NCI-H2196 (cell line): ENCODE measurements around the gene PRKAG3.
"Not testable (repeated sequence)": the region's sequence is repeated elsewhere in the genome, so short reads cannot be mapped to it uniquely, and the experiment has no call there.

ENCODE experiments used
- DNase-seq: peaks from one replicate; lab custom pipeline; 2025; ENCODE audit not compliant: unreplicated experiment; lab: John Stamatoyannopoulos, UW

Gene PRKAG3

GRCh38 chr2:218844334-218844733 is 12.7 kb upstream of the PRKAG3 start:
- DNase-seq, result not testable (repeated sequence)

GRCh38 chr2:218839888-218840287 is 8.3 kb upstream of the PRKAG3 start:
- no peak for DNase-seq

- no peak for DNase-seq
These were observed 7.8 kb upstream of the PRKAG3 start for GRCh38 chr2:218839430-218839829.

GRCh38 chr2:218837495-218837894 is 5.9 kb upstream of the PRKAG3 start:
- no peak for DNase-seq

- peak; percentile 31 for DNase-seq
These were observed 3.1 kb upstream of the PRKAG3 start for GRCh38 chr2:218834685-218835084.

GRCh38 chr2:218833023-218833609 is 1.5 kb upstream of the PRKAG3 start:
- no peak for DNase-seq

- no peak for DNase-seq
These were observed 917 bp upstream of the PRKAG3 start for GRCh38 chr2:218832520-218832919.

GRCh38 chr2:218832081-218832480 is 478 bp upstream of the PRKAG3 start:
- DNase-seq, result no peak

- no peak for DNase-seq
These were observed 887 bp downstream of the PRKAG3 start for GRCh38 chr2:218830526-218831306.

- peak; percentile 54 for DNase-seq
These were observed 1.6 kb downstream of the PRKAG3 start for GRCh38 chr2:218829868-218830451.

- DNase-seq, result no peak
These were observed 3.2 kb downstream of the PRKAG3 start for GRCh38 chr2:218828477-218828778.

GRCh38 chr2:218827701-218828476 is 3.7 kb downstream of the PRKAG3 start:
- DNase-seq, result no peak

GRCh38 chr2:218826791-218827190 is 4.8 kb downstream of the PRKAG3 start:
- no peak for DNase-seq

- no peak for DNase-seq
These were observed 7.6 kb downstream of the PRKAG3 start for GRCh38 chr2:218824004-218824403.

- no peak for DNase-seq
These were observed 8.3 kb downstream of the PRKAG3 start for GRCh38 chr2:218823196-218823855.

GRCh38 chr2:218822622-218823021 is 9.0 kb downstream of the PRKAG3 start:
- no peak for DNase-seq

GRCh38 chr2:218821605-218822211 is 9.9 kb downstream of the PRKAG3 start:
- DNase-seq, result no peak

GRCh38 chr2:218820746-218821369 is 10.7 kb downstream of the PRKAG3 start:
- no peak for DNase-seq

- no peak for DNase-seq
These were observed 12.5 kb downstream of the PRKAG3 start for GRCh38 chr2:218819093-218819492.

GRCh38 chr2:218816561-218817011 is 15.0 kb downstream of the PRKAG3 start:
- no peak for DNase-seq
